Cortex of kidney (tissue), 1 donor: Measurements from ENCODE around the gene ABI1.
"Not testable (repeated sequence)": the region's sequence is repeated elsewhere in the genome, so short reads cannot be mapped to it uniquely, and the experiment has no call there.

Experiments used
- DNase-seq: peaks from one replicate; lab custom pipeline; 2025; lab: John Stamatoyannopoulos, UW

The ABI1 gene

GRCh38 chr10:26860443-26861204, at the start of gene ABI1:
Gene ABI1, minus strand, starts transcription at chr10:26860958. Its CDS starts 95 bp downstream, at chr10:26860863.
- DNase-seq: peak; percentile 75

- DNase-seq: no peak
Measured at GRCh38 chr10:26909753-26910152, 49.0 kb upstream of the ABI1 start.

DNA sequence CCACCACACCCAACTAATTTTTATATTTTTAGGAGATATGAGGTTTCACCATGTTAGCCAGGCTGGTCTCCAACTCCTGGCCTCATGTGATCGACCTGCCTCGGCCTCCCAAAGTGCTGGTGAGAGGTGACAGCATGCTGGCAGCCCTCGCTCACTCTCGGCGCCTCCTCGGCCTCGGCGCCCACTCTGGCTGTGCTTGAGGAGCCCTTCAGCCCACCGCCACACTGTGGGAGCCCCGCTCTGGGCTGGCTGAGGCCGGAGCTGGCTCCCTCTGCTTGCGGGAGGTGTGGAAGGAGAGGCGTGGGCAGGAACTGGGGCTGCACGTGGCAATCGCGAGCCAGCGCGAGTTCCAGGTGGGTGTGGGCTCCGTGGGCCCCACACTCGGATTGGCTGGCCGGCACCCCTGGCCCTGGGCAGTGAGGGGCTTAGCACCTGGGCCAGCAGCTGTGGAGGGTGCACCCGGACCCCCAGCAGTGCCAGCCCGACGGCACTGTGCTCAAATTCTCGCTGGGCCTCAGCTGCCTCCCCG, 44.6 kb upstream of the ABI1 start:
- DNase-seq: not testable (repeated sequence)

DNA sequence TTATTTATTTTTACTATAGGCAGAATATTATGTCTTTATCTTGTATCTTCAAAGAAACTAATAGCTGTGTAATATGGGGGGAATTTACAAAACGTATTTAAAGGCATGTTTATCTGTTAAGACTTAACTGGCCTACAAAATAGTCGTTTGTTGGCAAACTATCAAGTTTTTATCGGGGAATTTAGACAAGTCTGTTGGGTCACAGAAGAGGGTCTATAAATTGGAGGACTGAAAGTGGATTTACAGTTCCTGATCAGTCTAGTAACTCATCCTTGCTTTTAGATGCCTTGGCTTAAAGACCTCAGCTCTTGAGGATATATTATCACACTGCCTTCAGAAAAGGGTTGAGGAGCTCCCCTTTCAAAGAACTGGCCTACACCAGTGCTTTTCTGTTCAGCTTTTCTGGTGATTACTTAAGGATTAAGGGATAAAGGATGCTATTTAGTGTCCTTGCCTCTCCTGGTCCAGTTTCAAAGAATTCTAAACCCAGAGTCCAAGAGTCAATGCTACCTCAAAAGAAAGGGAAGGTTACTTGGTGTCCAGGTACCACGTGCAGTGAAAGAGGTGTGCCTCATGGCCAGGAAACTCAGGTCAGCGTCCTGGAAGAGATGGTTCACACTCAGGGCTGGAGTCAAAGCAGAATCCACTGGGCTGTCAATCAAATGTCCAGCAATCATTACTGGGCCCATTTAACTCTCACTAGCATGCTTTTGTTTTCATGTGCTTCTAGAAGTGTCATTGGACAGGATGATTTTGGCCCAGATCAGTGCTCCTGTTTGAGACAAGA, 42.9 kb upstream of the ABI1 start:
- no peak for DNase-seq

DNA sequence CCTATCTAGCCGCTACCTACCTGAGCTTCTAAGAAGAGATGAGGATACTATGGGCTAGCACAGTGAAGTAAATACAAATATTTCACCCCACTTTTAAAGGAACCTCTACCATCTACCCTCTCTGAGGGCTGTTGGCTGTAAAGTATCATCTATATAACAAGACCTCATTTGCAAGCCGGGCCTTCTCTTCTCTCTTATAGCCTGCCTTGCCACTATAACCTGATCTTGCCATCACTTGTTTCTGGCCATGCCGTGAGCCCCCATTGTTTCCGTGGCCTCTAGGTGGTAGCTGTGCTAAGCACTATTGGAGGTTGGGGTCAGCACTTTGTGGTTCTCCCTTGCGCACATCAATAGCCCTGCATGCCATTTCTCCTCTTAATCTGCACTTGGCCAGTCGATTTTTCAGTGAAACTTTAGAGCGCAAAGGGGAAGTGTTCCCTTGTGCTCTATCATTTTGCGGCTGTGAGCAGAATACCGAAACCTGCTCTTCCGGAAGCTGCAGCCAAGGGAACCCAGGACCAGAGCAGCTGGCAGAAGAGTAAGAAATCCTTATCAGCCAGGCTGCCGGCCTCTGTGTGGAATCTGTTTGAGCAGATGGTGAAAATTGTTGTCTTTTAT, 31.7 kb upstream of the ABI1 start:
- DNase-seq: not testable (repeated sequence)

DNA sequence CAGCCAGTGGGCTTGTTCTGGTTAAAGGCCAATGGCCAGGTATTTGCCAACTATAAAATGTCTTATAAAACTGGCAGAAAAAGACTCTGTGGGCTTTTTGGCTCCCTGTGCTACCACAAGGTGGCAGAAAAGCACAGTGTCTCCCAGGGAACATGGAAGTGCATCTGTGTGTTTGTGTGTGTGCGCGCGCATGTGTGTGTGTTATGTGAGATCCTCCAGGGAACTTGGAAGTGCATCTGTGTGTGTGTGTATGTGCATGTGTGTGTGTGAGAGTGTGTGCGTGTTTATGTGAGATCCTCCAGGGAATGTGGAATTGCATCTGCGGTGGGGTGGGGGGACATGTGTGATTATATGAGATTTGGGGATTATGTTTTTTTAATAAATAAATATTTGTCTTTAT, 30.2 kb upstream of the ABI1 start:
- no peak for DNase-seq

DNA sequence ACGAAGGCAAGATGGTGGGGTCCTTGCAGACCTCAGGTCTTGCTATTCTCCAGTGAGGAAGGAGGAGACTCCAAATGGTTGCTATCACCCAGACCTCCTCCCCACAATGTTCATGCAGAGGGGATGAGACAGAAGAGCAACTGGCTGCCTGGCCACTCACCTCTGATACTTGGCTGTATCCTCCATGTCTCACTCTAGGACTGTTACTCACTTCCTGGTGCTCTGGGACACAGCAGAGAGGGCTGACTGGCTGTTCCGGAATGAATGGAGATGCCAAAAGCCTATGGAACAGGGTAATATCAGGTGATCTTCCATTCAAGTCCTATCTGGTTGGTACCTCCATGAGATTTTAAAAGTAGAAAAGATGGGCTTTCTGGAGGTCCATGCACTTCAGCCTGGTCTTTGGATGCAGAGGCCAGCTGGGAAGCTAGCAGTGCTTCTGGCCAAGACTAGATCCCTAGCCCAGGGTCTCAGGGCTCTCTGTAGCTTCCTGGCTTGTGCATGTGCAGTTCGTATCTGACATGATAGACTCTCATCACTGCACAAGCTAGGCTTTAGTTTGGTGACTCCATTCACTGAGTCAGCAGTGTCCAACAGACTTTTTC, 27.0 kb upstream of the ABI1 start:
- no peak for DNase-seq

- DNase-seq: no peak
Measured at GRCh38 chr10:26881600-26882331, 21.0 kb upstream of the ABI1 start.

GRCh38 chr10:26879744-26880143, 19.0 kb upstream of the ABI1 start:
- no peak for DNase-seq

DNA sequence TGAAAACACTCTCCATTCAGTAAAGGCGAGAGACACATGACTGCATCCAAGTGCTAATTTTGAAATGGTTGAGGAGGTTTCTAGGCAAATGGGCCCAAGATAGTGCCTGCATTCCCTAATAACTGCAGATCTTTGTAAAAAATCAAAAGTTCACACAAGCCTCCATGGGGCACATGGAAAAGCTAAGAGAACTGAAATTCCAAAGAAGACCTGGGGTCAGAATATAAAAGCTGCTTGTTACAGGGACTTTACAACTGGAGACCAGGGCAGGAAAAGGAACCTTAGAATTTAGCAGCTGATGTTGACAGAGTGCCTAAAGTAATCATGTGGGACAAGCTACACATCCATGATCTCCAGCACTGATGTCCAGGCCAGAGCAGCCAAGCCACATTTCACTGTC, 10.0 kb upstream of the ABI1 start:
- DNase-seq: no peak

DNA sequence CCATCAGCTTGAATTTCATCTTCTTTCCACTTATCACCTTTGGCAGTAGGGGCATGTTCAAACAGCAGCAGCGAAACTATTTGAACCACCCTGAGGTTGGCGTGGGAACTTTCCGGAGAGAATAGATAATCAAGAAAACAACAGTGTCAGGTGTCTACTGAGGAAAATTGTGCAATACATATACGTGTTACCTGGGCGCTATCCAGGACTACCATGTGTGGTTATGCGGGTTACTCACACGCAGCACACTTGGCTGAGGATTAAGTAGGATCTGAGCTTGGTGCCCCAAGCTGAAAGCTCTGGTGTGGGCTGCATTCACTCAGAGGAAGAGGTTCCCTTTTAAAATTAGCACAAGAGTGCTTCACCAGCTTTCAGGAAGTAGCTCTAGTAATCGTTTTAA, 8.8 kb upstream of the ABI1 start:
- DNase-seq: no peak

GRCh38 chr10:26863351-26864076, 2.8 kb upstream of the ABI1 start:
- DNase-seq: no peak

GRCh38 chr10:26861205-26861998, 644 bp upstream of the ABI1 start:
- no peak for DNase-seq

GRCh38 chr10:26860102-26860442, 686 bp downstream of the ABI1 start:
- DNase-seq: no peak

GRCh38 chr10:26859241-26860101, 1.3 kb downstream of the ABI1 start:
- DNase-seq: no peak

GRCh38 chr10:26858707-26859034, 2.1 kb downstream of the ABI1 start:
- no peak for DNase-seq

- no peak for DNase-seq
Measured at GRCh38 chr10:26857991-26858706, 2.6 kb downstream of the ABI1 start.

DNA sequence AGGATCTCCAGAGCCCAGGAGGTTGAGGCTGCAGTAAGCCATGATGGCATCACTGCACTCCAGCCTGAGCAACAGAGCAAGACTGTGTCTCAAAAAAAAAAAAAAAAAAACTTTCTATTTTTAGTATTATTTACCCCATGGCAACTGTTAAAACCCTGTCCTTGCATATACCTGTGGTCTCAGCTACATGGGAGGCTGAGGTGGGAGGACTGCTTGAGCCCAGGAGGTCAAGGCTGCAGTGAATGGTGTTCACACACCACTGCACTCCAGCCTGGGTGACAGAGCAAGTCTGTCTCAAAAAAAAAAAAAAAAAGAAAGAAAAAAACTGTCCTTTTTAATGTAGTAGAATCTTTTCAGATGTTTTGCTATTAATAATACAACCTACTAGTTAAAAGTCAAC, 3.2 kb downstream of the ABI1 start:
- not testable (repeated sequence) for DNase-seq

DNA sequence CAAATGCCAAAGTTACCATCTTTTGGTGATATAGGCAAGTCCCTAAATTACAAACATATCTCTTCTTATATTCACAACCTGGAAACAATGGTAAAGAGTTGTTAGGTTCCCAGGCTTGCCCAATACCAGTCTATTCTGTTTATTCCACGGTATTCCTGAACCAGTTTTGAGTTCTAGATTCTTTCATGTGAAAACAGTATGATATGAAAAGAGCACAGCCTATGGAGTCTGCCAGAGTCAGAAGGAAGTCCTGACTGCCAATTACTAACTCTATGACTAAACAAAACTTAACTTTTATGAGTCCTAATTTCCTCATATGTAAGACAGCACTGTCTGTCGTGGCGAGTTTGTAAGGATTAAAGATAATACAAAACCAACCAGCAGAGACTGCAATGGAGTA, 5.6 kb downstream of the ABI1 start:
- DNase-seq: no peak
